GM12864 (cell line): ENCODE results near the gene ACER2.

Source experiments
- DNase-seq: peaks from one replicate; pipeline ENCODE4 v3.0.0-alpha.2; 2011; ENCODE audit warnings: low read depth
- H3K4me3 ChIP-seq: 2 replicates; pipeline ENCODE4 v1.5.1; 2011; ENCODE audit warnings: mild to moderate bottlenecking, low read depth, low read length, control low read depth
- CTCF ChIP-seq: IDR thresholded peaks from 2 replicates; pipeline ENCODE4 v1.5.1; 2011; ENCODE audit warnings: low read depth, mild to moderate bottlenecking, moderate library complexity, low read length, control low read depth, inconsistent platforms; ENCODE audit errors: missing control alignments

ACER2 gene

GRCh38 chr9:19470567-19470966 is 61.8 kb downstream of the ACER2 start:
- no peak overlapping the region for H3K4me3 ChIP-seq
- no peak for DNase-seq
- TF ChIP-seq CTCF, result no peak

GRCh38 chr9:19470981-19471650 is 62.3 kb downstream of the ACER2 start:
- DNase-seq, result no peak
- H3K4me3 ChIP-seq, result no peak overlapping the region
- no peak for TF ChIP-seq CTCF

GRCh38 chr9:19471737-19472648 is 63.2 kb downstream of the ACER2 start:
- no peak for DNase-seq
- no peak overlapping the region for H3K4me3 ChIP-seq
- peak; percentile 83 for TF ChIP-seq CTCF

- H3K4me3 ChIP-seq, result no peak overlapping the region
- TF ChIP-seq CTCF, result peak; percentile 29
- no peak for DNase-seq
These were observed 64.8 kb downstream of the ACER2 start for GRCh38 chr9:19473605-19474004.

GRCh38 chr9:19479874-19480273 is 71.1 kb downstream of the ACER2 start:
- no peak overlapping the region for H3K4me3 ChIP-seq

GRCh38 chr9:19480345-19480744 is 71.5 kb downstream of the ACER2 start:
- TF ChIP-seq CTCF, result no peak
- no peak for DNase-seq
- H3K4me3 ChIP-seq, result no peak overlapping the region

More at GRCh38 chr9:19479874-19480273, 71.1 kb downstream of the ACER2 start:
- no peak for TF ChIP-seq CTCF
- no peak for DNase-seq
